MM.1S (cell line): ENCODE measurements around the gene TMTC2.

Experiments used
- EZH2 ChIP-seq: fragments of 300-600 bp; sonication (generic); optimal IDR thresholded peaks from 2 replicates; pipeline ENCODE3; 2017; ENCODE audit warnings: low read depth, mild to moderate bottlenecking, antibody characterized with exemption, low read length, mixed read lengths
- TF ChIP-seq, protein P1 (sequence below): fragments of 300-600 bp; sonication (generic); IDR thresholded peaks from 2 replicates; pipeline ENCODE4 v1.5.1; 2016; ENCODE audit warnings: antibody characterized with exemption, low read length, mixed read lengths

DNA sequence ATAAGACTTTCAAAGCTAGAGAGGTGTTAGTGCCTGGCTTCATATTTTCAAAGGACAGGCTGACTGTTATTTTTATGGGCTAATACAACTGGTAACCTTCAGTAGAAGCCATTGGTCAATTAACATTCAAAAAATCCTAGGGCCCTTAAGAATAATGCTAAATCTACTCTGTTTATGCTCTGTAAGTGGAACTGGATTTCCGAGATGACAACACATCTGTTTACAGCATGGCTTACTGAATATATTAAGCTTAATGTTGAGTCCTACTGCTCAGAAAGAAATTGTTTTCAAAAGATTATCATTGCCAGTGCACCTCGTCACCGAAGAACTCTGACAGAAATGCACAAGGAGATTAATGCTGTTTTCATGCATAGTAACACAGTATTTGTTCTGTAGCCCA lies 239.9 kb downstream of the TMTC2 start:
- TF ChIP-seq, protein P1, sequence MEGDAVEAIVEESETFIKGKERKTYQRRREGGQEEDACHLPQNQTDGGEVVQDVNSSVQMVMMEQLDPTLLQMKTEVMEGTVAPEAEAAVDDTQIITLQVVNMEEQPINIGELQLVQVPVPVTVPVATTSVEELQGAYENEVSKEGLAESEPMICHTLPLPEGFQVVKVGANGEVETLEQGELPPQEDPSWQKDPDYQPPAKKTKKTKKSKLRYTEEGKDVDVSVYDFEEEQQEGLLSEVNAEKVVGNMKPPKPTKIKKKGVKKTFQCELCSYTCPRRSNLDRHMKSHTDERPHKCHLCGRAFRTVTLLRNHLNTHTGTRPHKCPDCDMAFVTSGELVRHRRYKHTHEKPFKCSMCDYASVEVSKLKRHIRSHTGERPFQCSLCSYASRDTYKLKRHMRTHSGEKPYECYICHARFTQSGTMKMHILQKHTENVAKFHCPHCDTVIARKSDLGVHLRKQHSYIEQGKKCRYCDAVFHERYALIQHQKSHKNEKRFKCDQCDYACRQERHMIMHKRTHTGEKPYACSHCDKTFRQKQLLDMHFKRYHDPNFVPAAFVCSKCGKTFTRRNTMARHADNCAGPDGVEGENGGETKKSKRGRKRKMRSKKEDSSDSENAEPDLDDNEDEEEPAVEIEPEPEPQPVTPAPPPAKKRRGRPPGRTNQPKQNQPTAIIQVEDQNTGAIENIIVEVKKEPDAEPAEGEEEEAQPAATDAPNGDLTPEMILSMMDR: no peak
- TF ChIP-seq EZH2: no peak
